MM.1S (cell line): ENCODE results near the gene TASP1.

ENCODE experiments used
- CTCF ChIP-seq: fragments of 300-600 bp; sonication (generic); IDR thresholded peaks from 2 replicates; pipeline ENCODE4 v1.5.1; 2016; ENCODE audit warnings: antibody characterized with exemption, low read length, mixed read lengths
- EZH2 ChIP-seq: fragments of 300-600 bp; sonication (generic); optimal IDR thresholded peaks from 2 replicates; pipeline ENCODE3; 2017; ENCODE audit warnings: low read depth, mild to moderate bottlenecking, antibody characterized with exemption, low read length, mixed read lengths
- EZH2phosphoT487 ChIP-seq: fragments of 300-600 bp; sonication (generic); IDR thresholded peaks from 2 replicates; pipeline ENCODE4 v1.6.1; 2018; ENCODE audit warnings: antibody characterized with exemption, low read length

- no peak for TF ChIP-seq EZH2
- no peak for TF ChIP-seq CTCF
- TF ChIP-seq EZH2phosphoT487: no peak
Observed at GRCh38 chr20:13684566-13685222, 46.0 kb upstream of the TASP1 start.
